Astrocyte (in vitro differentiated cells and primary cell): Measurements from ENCODE around the gene MRPL48. TPM values are rescaled to one million over a fixed set of nuclear protein-coding genes. Genes with fewer than 3 reads are reported as not detected.
"Not testable (repeated sequence)": the region's sequence is repeated elsewhere in the genome, so short reads cannot be mapped to it uniquely, and the experiment has no call there.

Experiments used
- DNase-seq: peaks from one replicate; pipeline ENCODE4 v3.0.0-alpha.2; 2010; ENCODE audit warnings: low read depth
- FAIRE-seq: peaks from 2 replicates; lab custom pipeline; 2011; peaks lifted over from hg19 to GRCh38; lab: Jason Lieb, UNC
- H2AFZ ChIP-seq: 2 replicates; pipeline ENCODE4 v1.6.0; 2012; ENCODE audit warnings: low read depth, low read length, inconsistent platforms
- H3K27ac ChIP-seq: 2 replicates; pipeline ENCODE4 v1.5.1; 2011; ENCODE audit warnings: low read depth, low read length, inconsistent platforms
- H3K27me3 ChIP-seq: 2 replicates; pipeline ENCODE4 v1.6.0; 2011; ENCODE audit warnings: low read length, inconsistent platforms; ENCODE audit not compliant: insufficient read depth
- H3K36me3 ChIP-seq: 2 replicates; pipeline ENCODE4 v1.5.1; 2011; ENCODE audit warnings: low read length, inconsistent platforms; ENCODE audit not compliant: insufficient read depth
- H3K4me1 ChIP-seq: 2 replicates; pipeline ENCODE4 v1.5.1; 2011; ENCODE audit warnings: low read length, inconsistent platforms; ENCODE audit not compliant: insufficient read depth
- H3K4me2 ChIP-seq: 2 replicates; pipeline ENCODE4 v1.6.0; 2012; ENCODE audit warnings: low read length, inconsistent platforms
- H3K4me3 ChIP-seq: 2 replicates; pipeline ENCODE4 v1.5.1; 2011; ENCODE audit warnings: low read depth, mild to moderate bottlenecking, low read length, inconsistent platforms; ENCODE audit not compliant: insufficient read depth
- H3K79me2 ChIP-seq: 2 replicates; pipeline ENCODE4 v1.6.0; 2012; ENCODE audit warnings: mild to moderate bottlenecking, low read length, inconsistent platforms; ENCODE audit not compliant: insufficient read depth
- H3K9ac ChIP-seq: 2 replicates; pipeline ENCODE4 v1.6.0; 2012; ENCODE audit warnings: mild to moderate bottlenecking, low read length, inconsistent platforms
- H3K9me3 ChIP-seq: 2 replicates; pipeline ENCODE4 v1.5.1; 2012; ENCODE audit warnings: low read depth, mild to moderate bottlenecking, low read length, inconsistent platforms; ENCODE audit not compliant: insufficient read depth
- H4K20me1 ChIP-seq: 2 replicates; pipeline ENCODE4 v1.6.0; 2012; ENCODE audit warnings: low read length, inconsistent platforms; ENCODE audit not compliant: insufficient read depth
- H3K27ac Mint-ChIP-seq: one replicate; pipeline ENCODE4 v1.8.0; 2021; ENCODE audit warnings: mild to moderate bottlenecking, mixed read lengths; ENCODE audit not compliant: unreplicated experiment
- H3K27me3 Mint-ChIP-seq: one replicate; pipeline ENCODE4 v1.8.0; 2021; ENCODE audit warnings: low read depth, mixed read lengths; ENCODE audit not compliant: unreplicated experiment
- H3K36me3 Mint-ChIP-seq: one replicate; pipeline ENCODE4 v1.8.0; 2021; ENCODE audit warnings: low read depth, mixed read lengths; ENCODE audit not compliant: unreplicated experiment
- H3K4me1 Mint-ChIP-seq: one replicate; pipeline ENCODE4 v1.8.0; 2021; ENCODE audit warnings: low read depth, mixed read lengths; ENCODE audit not compliant: unreplicated experiment
- H3K4me3 Mint-ChIP-seq: one replicate; pipeline ENCODE4 v1.8.0; 2021; ENCODE audit warnings: mild to moderate bottlenecking, moderate library complexity, mixed read lengths; ENCODE audit not compliant: unreplicated experiment
- H3K9me3 Mint-ChIP-seq: one replicate; pipeline ENCODE4 v1.8.0; 2021; ENCODE audit warnings: mild to moderate bottlenecking, mixed read lengths; ENCODE audit not compliant: unreplicated experiment
- CTCF ChIP-seq: IDR thresholded peaks from 2 replicates; pipeline ENCODE4 v1.5.1; 2011; ENCODE audit warnings: low read depth, mild to moderate bottlenecking, inconsistent platforms, low read length, moderate library complexity; ENCODE audit not compliant: insufficient read depth
- EZH2 ChIP-seq: IDR thresholded peaks from 2 replicates; pipeline ENCODE4 v1.6.1; 2012; ENCODE audit warnings: mild to moderate bottlenecking, low read length, inconsistent platforms; ENCODE audit not compliant: insufficient read depth
- total RNA-seq: library from RNA; stranded (reverse); gene quantifications from 2 replicates; pipeline ENCODE4 v1.2.1, GENCODE V29; 2021

The MRPL48 gene
- total RNA-seq, 1 donor from 2014 or later, result 24.6 TPM

GRCh38 chr11:73761403-73761945, 26.2 kb upstream of the MRPL48 start:
- Mint-ChIP-seq H3K27ac (peak overlapping the region; percentile 92), H3K27me3 (no peaks in the 10 kb centered on the region), H3K4me1 (peaks cover 3% of the 10 kb centered on the region), H3K9me3 (no peaks in the 10 kb centered on the region), H3K36me3 (peaks cover 3% of the 10 kb centered on the region), H3K4me3 (peak overlapping the region; percentile 81)
- Histone ChIP-seq H3K79me2 (peaks cover 44% of the 10 kb centered on the region), H3K27ac (peak overlapping the region; percentile 47), H3K4me2 (peak overlapping the region; percentile 79), H3K36me3 (no peaks in the 10 kb centered on the region), H4K20me1 (peaks cover 33% of the 10 kb centered on the region), H3K9me3 (no peaks in the 10 kb centered on the region), H3K9ac (peak overlapping the region; percentile 59), H3K4me1 (peaks cover 3% of the 10 kb centered on the region), H3K4me3 (peak overlapping the region; percentile 7), H3K27me3 (peaks cover 2% of the 10 kb centered on the region), H2AFZ (peak overlapping the region; percentile 79)
- no peak for FAIRE-seq
- TF ChIP-seq EZH2 (no peak), CTCF (no peak)
- DNase-seq, result no peak

- H3K79me2 ChIP-seq, result peaks cover 32% of the 10 kb centered on the region
- Mint-ChIP-seq H3K9me3 (no peaks in the 10 kb centered on the region), H3K36me3 (peaks cover 3% of the 10 kb centered on the region), H3K27me3 (no peaks in the 10 kb centered on the region), H3K27ac (no peak overlapping the region), H3K4me1 (peaks cover under 1% of the 10 kb centered on the region), H3K4me3 (no peak overlapping the region)
- peaks cover 3% of the 10 kb centered on the region for H3K4me1 ChIP-seq
- no peak overlapping the region for H2AFZ ChIP-seq
- H4K20me1 ChIP-seq, result peaks cover 23% of the 10 kb centered on the region
- DNase-seq, result no peak
- H3K9ac ChIP-seq, result no peak overlapping the region
- no peak overlapping the region for H3K4me2 ChIP-seq
- H3K4me3 ChIP-seq, result no peak overlapping the region
- H3K36me3 ChIP-seq, result no peaks in the 10 kb centered on the region
- H3K27ac ChIP-seq, result no peak overlapping the region
- peaks cover 6% of the 10 kb centered on the region for H3K27me3 ChIP-seq
- H3K9me3 ChIP-seq, result no peaks in the 10 kb centered on the region
- FAIRE-seq, result no peak
- no peak for TF ChIP-seq EZH2
- TF ChIP-seq CTCF, result no peak
Measured at GRCh38 chr11:73762732-73763131, 24.9 kb upstream of the MRPL48 start.

GRCh38 chr11:73766763-73767162, 20.9 kb upstream of the MRPL48 start:
- H3K27me3 Mint-ChIP-seq, result no peaks in the 10 kb centered on the region
- Histone ChIP-seq H3K27me3 (peaks cover 6% of the 10 kb centered on the region), H2AFZ (no peak overlapping the region), H4K20me1 (no peaks in the 10 kb centered on the region), H3K9ac (no peak overlapping the region), H3K79me2 (no peaks in the 10 kb centered on the region), H3K4me3 (no peak overlapping the region), H3K36me3 (no peaks in the 10 kb centered on the region), H3K4me1 (no peaks in the 10 kb centered on the region), H3K27ac (no peak overlapping the region), H3K4me2 (no peak overlapping the region), H3K9me3 (no peaks in the 10 kb centered on the region)
- no peaks in the 10 kb centered on the region for H3K9me3 Mint-ChIP-seq
- no peaks in the 10 kb centered on the region for H3K4me1 Mint-ChIP-seq
- H3K36me3 Mint-ChIP-seq, result no peaks in the 10 kb centered on the region
- no peak overlapping the region for H3K27ac Mint-ChIP-seq
- no peak overlapping the region for H3K4me3 Mint-ChIP-seq
- TF ChIP-seq CTCF, result no peak
- no peak for FAIRE-seq
- no peak for DNase-seq

- not testable (repeated sequence) for H3K9ac ChIP-seq, H3K4me1 Mint-ChIP-seq, H3K27me3 ChIP-seq, H2AFZ ChIP-seq, H3K9me3 ChIP-seq, H3K4me3 Mint-ChIP-seq, H3K4me2 ChIP-seq, H3K27ac Mint-ChIP-seq, H3K27me3 Mint-ChIP-seq, H3K36me3 Mint-ChIP-seq, H3K4me3 ChIP-seq, FAIRE-seq, H3K27ac ChIP-seq, H3K4me1 ChIP-seq, H4K20me1 ChIP-seq, DNase-seq, H3K36me3 ChIP-seq, H3K79me2 ChIP-seq, H3K9me3 Mint-ChIP-seq
Measured at GRCh38 chr11:73770811-73771210, 16.9 kb upstream of the MRPL48 start.
